IMR-90 (cell line): ENCODE results near the gene STK25. TPM values are rescaled to one million over a fixed set of nuclear protein-coding genes. Genes with fewer than 3 reads are reported as not detected.

ENCODE experiments used
- CHD1 ChIP-seq: IDR thresholded peaks from 2 replicates; pipeline ENCODE4 v1.6.1; 2012; ENCODE audit warnings: low read depth, low read length, improper control_type of control experiment
- polyA plus RNA-seq, 3 experiments: library from polyadenylated mRNA; depleted of rRNA; stranded (reverse); fragments of >200 nt; gene quantifications; 2 replicates each; pipeline ENCODE4 v1.2.3, GENCODE V29; 2012; ENCODE audit warnings: low replicate concordance in 1 of 3
- total RNA-seq: library from RNA; depleted of rRNA; stranded (reverse); fragments of >200 nt; gene quantifications from 2 replicates; pipeline ENCODE4 v1.2.3, GENCODE V29; 2012
- TF ChIP-seq, protein P1 (sequence below): conservative IDR thresholded peaks from 2 replicates; pipeline ENCODE4 v1.5.1; 2012; ENCODE audit warnings: mild to moderate bottlenecking, low read depth, low read length, improper control_type of control experiment

STK25 gene
- total and polyA plus RNA-seq, 2 of the 4 experiments (the other 2 are of a cell fraction), result 258 to 392 TPM

DNA sequence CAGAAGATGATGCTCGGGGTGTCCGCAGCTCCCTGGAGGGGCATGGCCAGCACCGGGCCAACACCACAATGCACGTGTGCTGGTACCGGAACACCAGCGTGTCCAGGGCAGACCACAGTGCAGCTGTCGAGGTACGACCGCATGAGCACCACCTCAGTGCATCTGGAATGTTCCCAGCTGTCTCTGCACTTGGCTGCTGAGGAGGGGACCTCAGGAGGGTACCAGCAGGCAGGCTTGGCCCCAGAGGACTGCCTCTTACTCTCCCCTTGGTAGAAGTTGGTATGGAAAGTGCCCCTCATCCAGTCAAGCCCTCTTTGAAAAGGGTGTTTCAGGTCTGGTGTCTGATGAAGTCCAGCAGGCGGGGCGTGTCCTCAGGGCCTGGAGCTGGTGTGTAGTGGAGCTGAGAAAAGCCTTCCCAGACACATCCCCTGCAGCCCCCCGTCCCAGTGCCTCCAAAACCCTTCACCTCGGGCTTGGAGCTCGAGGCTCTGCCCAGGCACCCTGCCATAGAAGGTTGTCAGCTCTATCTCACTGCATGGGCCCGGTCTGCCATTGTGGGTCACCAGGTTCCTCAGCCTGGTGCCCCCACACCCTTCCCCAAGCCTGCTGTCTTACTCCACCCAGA lies 16.7 kb downstream of the STK25 start (continued):
- TF ChIP-seq, protein P1, sequence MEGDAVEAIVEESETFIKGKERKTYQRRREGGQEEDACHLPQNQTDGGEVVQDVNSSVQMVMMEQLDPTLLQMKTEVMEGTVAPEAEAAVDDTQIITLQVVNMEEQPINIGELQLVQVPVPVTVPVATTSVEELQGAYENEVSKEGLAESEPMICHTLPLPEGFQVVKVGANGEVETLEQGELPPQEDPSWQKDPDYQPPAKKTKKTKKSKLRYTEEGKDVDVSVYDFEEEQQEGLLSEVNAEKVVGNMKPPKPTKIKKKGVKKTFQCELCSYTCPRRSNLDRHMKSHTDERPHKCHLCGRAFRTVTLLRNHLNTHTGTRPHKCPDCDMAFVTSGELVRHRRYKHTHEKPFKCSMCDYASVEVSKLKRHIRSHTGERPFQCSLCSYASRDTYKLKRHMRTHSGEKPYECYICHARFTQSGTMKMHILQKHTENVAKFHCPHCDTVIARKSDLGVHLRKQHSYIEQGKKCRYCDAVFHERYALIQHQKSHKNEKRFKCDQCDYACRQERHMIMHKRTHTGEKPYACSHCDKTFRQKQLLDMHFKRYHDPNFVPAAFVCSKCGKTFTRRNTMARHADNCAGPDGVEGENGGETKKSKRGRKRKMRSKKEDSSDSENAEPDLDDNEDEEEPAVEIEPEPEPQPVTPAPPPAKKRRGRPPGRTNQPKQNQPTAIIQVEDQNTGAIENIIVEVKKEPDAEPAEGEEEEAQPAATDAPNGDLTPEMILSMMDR, result no peak
- TF ChIP-seq CHD1, result no peak
